ENCODE results near the gene HNRNPU.

Gene HNRNPU

DNA sequence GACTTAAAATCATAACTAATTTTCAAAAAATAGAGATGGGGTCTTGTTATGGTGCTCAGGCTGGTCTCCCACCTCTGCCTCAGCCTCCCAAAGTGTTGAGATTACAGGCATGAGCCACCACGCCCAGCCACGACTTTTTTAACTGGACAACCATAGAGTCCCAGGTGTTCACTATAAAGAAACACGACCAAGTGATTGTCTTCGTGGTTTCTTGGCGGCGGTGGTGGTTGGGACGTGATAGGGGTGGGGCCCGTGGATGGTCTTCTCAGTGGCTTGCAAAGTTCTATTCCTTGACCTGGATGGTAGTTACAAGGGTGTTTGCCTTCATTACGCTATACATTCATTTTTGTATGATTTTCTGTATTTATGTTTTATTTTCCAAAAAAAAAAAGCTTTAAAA is 63.5 kb downstream of the HNRNPU start:
- no peak for DNase-seq
